OCI-LY7 (cell line): ENCODE data around the gene ZNF420. TPM values are rescaled to one million over a fixed set of nuclear protein-coding genes. Genes with fewer than 3 reads are reported as not detected.
"Not testable (repeated sequence)": the region's sequence is repeated elsewhere in the genome, so short reads cannot be mapped to it uniquely, and the experiment has no call there.

Experiments used
- BruUV-seq: library from RNA; stranded (reverse); fragments of 400-500 nt; replicated peaks from 2 replicates; lab custom pipeline; 2021; lab: Mats Ljungman, UMichigan
- CTCF ChIA-PET: fragments of 300-600 bp; sonication (Branson Sonifier 250); formaldehyde crosslinking; loops from one replicate; lab custom pipeline; 2022; ENCODE audit warnings: antibody characterized with exemption; ENCODE audit not compliant: unreplicated experiment; lab: Charles Lee
- POLR2A ChIA-PET: fragments of 300-600 bp; sonication (Branson Sonifier 250); formaldehyde crosslinking; loops from one replicate; lab custom pipeline; 2022; ENCODE audit warnings: antibody characterized with exemption; lab: Charles Lee
- DNase-seq: peaks from one replicate; pipeline ENCODE4 v3.0.0-alpha.2; 2015; ENCODE audit warnings: low spot score
- H2AFZ ChIP-seq: fragments of 200-600 bp; sonication (generic), shearing (Covaris generic); 2 replicates; pipeline ENCODE4 v1.6.1; 2014; ENCODE audit warnings: mild to moderate bottlenecking, antibody characterized with exemption, low read length, moderate library complexity
- H3K27ac ChIP-seq: fragments of 200-600 bp; sonication (generic); 2 replicates; pipeline ENCODE4 v1.5.1; 2014; ENCODE audit warnings: mixed run types, low read depth, mild to moderate bottlenecking, moderate library complexity, low read length, inconsistent platforms; ENCODE audit not compliant: poor library complexity, severe bottlenecking
- H3K36me3 ChIP-seq: fragments of 200-600 bp; sonication (generic); 2 replicates; pipeline ENCODE4 v1.6.1; 2014; ENCODE audit warnings: mild to moderate bottlenecking, antibody characterized with exemption, low read length, moderate library complexity, mixed read lengths; ENCODE audit not compliant: insufficient read depth
- H3K4me1 ChIP-seq: fragments of 200-600 bp; sonication (generic); 2 replicates; pipeline ENCODE4 v1.5.1; 2014; ENCODE audit warnings: mild to moderate bottlenecking, low read length; ENCODE audit not compliant: insufficient read depth, poor library complexity, severe bottlenecking
- H3K4me2 ChIP-seq: fragments of 200-600 bp; sonication (generic); 2 replicates; pipeline ENCODE4 v1.6.1; 2014; ENCODE audit warnings: mild to moderate bottlenecking, low read length
- H3K4me3 ChIP-seq: fragments of 200-600 bp; sonication (generic); 2 replicates; pipeline ENCODE4 v1.5.1; 2014; ENCODE audit warnings: mild to moderate bottlenecking, low read depth, low read length; ENCODE audit not compliant: poor library complexity, severe bottlenecking
- H3K79me2 ChIP-seq: fragments of 200-600 bp; sonication (generic); 2 replicates; pipeline ENCODE4 v1.6.1; 2016; ENCODE audit warnings: low read depth, mild to moderate bottlenecking, low read length, moderate library complexity, mixed read lengths; ENCODE audit not compliant: insufficient read depth
- H3K9me2 ChIP-seq: fragments of 200-600 bp; sonication (generic); 2 replicates; pipeline ENCODE4 v1.6.1; 2016; ENCODE audit warnings: mild to moderate bottlenecking, low read length, mixed read lengths; ENCODE audit not compliant: insufficient read depth
- H3K9me3 ChIP-seq: fragments of 200-600 bp; sonication (generic); 2 replicates; pipeline ENCODE4 v1.6.1; 2014; ENCODE audit warnings: mild to moderate bottlenecking, mixed run types, low read length, mixed read lengths
- H4K20me1 ChIP-seq: fragments of 200-600 bp; sonication (generic); 2 replicates; pipeline ENCODE4 v1.6.1; 2014; ENCODE audit warnings: mild to moderate bottlenecking, antibody characterized with exemption, low read length, moderate library complexity, mixed read lengths; ENCODE audit not compliant: insufficient read depth
- CTCF ChIP-seq: fragments of 200-600 bp; sonication (generic); conservative IDR thresholded peaks from 2 replicates; pipeline ENCODE4 v1.5.1; 2014; ENCODE audit warnings: mild to moderate bottlenecking, antibody characterized with exemption, low read length, moderate library complexity, mixed read lengths
- EZH2phosphoT487 ChIP-seq: fragments of 200-600 bp; sonication (generic); IDR thresholded peaks from 2 replicates; pipeline ENCODE4 v1.6.1; 2018; ENCODE audit warnings: low read depth, borderline replicate concordance, mild to moderate bottlenecking, mixed run types, antibody characterized with exemption, low read length, moderate library complexity, mixed read lengths
- intact Hi-C: fragments of 100-400 bp; cut with micrococcal nuclease; formaldehyde crosslinking; loops from one replicate; pipeline ENCODE4 v1.10.0; 2022; ENCODE audit not compliant: unreplicated experiment
- total RNA-seq, 2 experiments: library from RNA; depleted of rRNA in 1 of 2; stranded (reverse); fragments of >200 nt in 1 of 2; shearing (Covaris generic) in 1 of 2; gene quantifications; 2 replicates each; pipeline ENCODE4 v1.2.3, GENCODE V29; 2014 to 2022

The ZNF420 gene
- total RNA-seq, 2 experiments from 2014 or later: 8.8 to 11.0 TPM

- Histone ChIP-seq H3K4me2 (no peak overlapping the region), H3K27ac (no peak overlapping the region), H3K79me2 (no peaks in the 10 kb centered on the region), H3K9me3 (no peaks in the 10 kb centered on the region), H2AFZ (no peak overlapping the region), H3K4me1 (no peaks in the 10 kb centered on the region), H4K20me1 (no peaks in the 10 kb centered on the region), H3K4me3 (no peak overlapping the region), H3K9me2 (no peaks in the 10 kb centered on the region), H3K36me3 (no peaks in the 10 kb centered on the region)
- DNase-seq: no peak
- TF ChIP-seq EZH2phosphoT487 (no peak), CTCF (no peak)
- intact Hi-C loops: no loop called here
- no TSS peak for BruUV-seq
- ChIA-PET CTCF (no interaction called here), POLR2A (no interaction called here)
Measured at GRCh38 chr19:37055330-37055729, 22.9 kb upstream of the ZNF420 start.

GRCh38 chr19:37056776-37057175 is 21.5 kb upstream of the ZNF420 start:
- Histone ChIP-seq H4K20me1 (no peaks in the 10 kb centered on the region), H3K27ac (no peak overlapping the region), H3K4me2 (no peak overlapping the region), H3K4me1 (no peaks in the 10 kb centered on the region), H3K9me3 (no peaks in the 10 kb centered on the region), H3K79me2 (no peaks in the 10 kb centered on the region), H3K9me2 (no peaks in the 10 kb centered on the region), H3K36me3 (no peaks in the 10 kb centered on the region), H3K4me3 (no peak overlapping the region), H2AFZ (no peak overlapping the region)
- BruUV-seq: no TSS peak
- TF ChIP-seq EZH2phosphoT487: no peak
- TF ChIP-seq CTCF: no peak
- DNase-seq: no peak
- ChIA-PET CTCF (no interaction called here), POLR2A (no interaction called here)
- intact Hi-C loops: no loop called here

GRCh38 chr19:37059142-37059541 is 19.1 kb upstream of the ZNF420 start:
- BruUV-seq: no TSS peak
- no peak overlapping the region for H3K27ac ChIP-seq
- intact Hi-C loops: no loop called here
- H3K9me3 ChIP-seq: no peaks in the 10 kb centered on the region
- POLR2A ChIA-PET: no interaction called here
- CTCF ChIA-PET: no interaction called here
- no peaks in the 10 kb centered on the region for H3K36me3 ChIP-seq
- DNase-seq: no peak
- no peak overlapping the region for H3K4me3 ChIP-seq
- H4K20me1 ChIP-seq: no peaks in the 10 kb centered on the region
- H3K4me1 ChIP-seq: no peaks in the 10 kb centered on the region
- H3K9me2 ChIP-seq: no peaks in the 10 kb centered on the region
- no peak overlapping the region for H3K4me2 ChIP-seq
- no peak for TF ChIP-seq EZH2phosphoT487
- TF ChIP-seq CTCF: no peak
- H3K79me2 ChIP-seq: no peaks in the 10 kb centered on the region
- no peak overlapping the region for H2AFZ ChIP-seq

DNA sequence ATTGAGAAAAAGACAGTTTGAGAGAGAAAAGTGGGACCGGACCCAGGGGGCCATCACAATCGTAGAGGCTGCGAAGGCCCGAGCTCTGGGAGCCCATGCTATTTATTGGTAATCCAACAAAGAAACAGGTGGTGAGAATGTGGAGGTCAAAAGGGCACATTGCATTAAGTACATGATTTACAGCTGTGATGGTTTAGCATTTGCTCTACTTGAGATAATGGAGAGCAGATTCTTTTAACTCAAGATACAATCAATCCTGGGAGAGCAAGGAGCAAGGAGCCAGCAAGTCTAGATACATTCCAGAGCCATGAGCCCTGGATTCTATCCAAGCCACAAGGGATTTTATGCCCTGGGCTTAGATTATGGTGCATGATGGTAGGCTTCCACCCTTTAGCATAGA is 13.3 kb upstream of the ZNF420 start:
- H3K9me2 ChIP-seq, H3K4me2 ChIP-seq, H3K4me1 ChIP-seq, H3K4me3 ChIP-seq, DNase-seq, BruUV-seq, H4K20me1 ChIP-seq, POLR2A ChIA-PET, intact Hi-C loops, H3K9me3 ChIP-seq, H3K79me2 ChIP-seq, CTCF ChIA-PET, H3K36me3 ChIP-seq, H3K27ac ChIP-seq, H2AFZ ChIP-seq: not testable (repeated sequence)
